ENCODE data around the gene CNNM1.

GRCh38 chr10:99292159-99292558 is 37.0 kb upstream of the CNNM1 start:
- TF ChIP-seq, protein P1, sequence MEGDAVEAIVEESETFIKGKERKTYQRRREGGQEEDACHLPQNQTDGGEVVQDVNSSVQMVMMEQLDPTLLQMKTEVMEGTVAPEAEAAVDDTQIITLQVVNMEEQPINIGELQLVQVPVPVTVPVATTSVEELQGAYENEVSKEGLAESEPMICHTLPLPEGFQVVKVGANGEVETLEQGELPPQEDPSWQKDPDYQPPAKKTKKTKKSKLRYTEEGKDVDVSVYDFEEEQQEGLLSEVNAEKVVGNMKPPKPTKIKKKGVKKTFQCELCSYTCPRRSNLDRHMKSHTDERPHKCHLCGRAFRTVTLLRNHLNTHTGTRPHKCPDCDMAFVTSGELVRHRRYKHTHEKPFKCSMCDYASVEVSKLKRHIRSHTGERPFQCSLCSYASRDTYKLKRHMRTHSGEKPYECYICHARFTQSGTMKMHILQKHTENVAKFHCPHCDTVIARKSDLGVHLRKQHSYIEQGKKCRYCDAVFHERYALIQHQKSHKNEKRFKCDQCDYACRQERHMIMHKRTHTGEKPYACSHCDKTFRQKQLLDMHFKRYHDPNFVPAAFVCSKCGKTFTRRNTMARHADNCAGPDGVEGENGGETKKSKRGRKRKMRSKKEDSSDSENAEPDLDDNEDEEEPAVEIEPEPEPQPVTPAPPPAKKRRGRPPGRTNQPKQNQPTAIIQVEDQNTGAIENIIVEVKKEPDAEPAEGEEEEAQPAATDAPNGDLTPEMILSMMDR (IDR thresholded peaks at IDR 0.05): no peak
- TF ChIP-seq POLR2AphosphoS5 (IDR thresholded peaks at IDR 0.05) (peak in 2 of 3 donors; percentile 56 to 67), POLR2A (IDR thresholded peaks at IDR 0.05) (no peak), EP300 (IDR thresholded peaks at IDR 0.05) (no peak)
